ENCODE results near the gene LINGO1. TPM values are rescaled to one million over a fixed set of nuclear protein-coding genes. Genes with fewer than 3 reads are reported as not detected.

The LINGO1 gene
- total RNA-seq, 4 donors from 2014 or later, result 0.13 to 0.87 (median 0.35) TPM

GRCh38 chr15:77633913-77634265 lies 1.2 kb upstream of the LINGO1 start:
- 17 to 35% methylated on average over 3 to 4 of the region's 9 CpGs for WGBS, 2 donors (ENCODE audit: low coverage in 1 of 2)
- no peak overlapping the region for H3K27ac ChIP-seq
- peaks cover 72% of the 10 kb centered on the region for H3K27me3 ChIP-seq
- no peaks in the 10 kb centered on the region for H3K36me3 ChIP-seq
- no peak for ATAC-seq
- peaks cover 0 to 35% (median 10%) of the 10 kb centered on the region in 3 donors for H3K4me1 ChIP-seq
- TF ChIP-seq POLR2AphosphoS5 (IDR thresholded peaks at IDR 0.05) (no peak), CTCF (IDR thresholded peaks at IDR 0.05) (no peak), POLR2A (IDR thresholded peaks at IDR 0.05) (no peak)
- H3K9me3 ChIP-seq, result no peaks in the 10 kb centered on the region
- no peak overlapping the region for H3K4me3 ChIP-seq

GRCh38 chr15:77633134-77633912 lies 611 bp upstream of the LINGO1 start:
- Histone ChIP-seq H3K9me3 (no peaks in the 10 kb centered on the region), H3K27me3 (peaks cover 69% of the 10 kb centered on the region), H3K36me3 (no peaks in the 10 kb centered on the region), H3K4me1 (peaks cover 0 to 35% (median 10%) of the 10 kb centered on the region in 3 donors), H3K27ac (peak overlapping the region in 1 of 4 donors; percentile 24), H3K4me3 (peak overlapping the region; percentile 24 to 61)
- 7% methylated on average over 6 of the region's 55 CpGs; no CpG with 5 or more reads in 1 of the 2 donors for WGBS, 2 donors (ENCODE audit: low coverage in 1 of 2)
- ATAC-seq, result peak; percentile 93
- no peak for TF ChIP-seq POLR2AphosphoS5 (IDR thresholded peaks at IDR 0.05)
- no peak for TF ChIP-seq POLR2A (IDR thresholded peaks at IDR 0.05)
- peak in 3 of 4 experiments; percentile 95 to 100 (median 97) for TF ChIP-seq CTCF (IDR thresholded peaks at IDR 0.05)
- no peak for TF ChIP-seq EP300 (IDR thresholded peaks at IDR 0.05)

- Histone ChIP-seq H3K4me3 (peak overlapping the region in 1 of 2 donors; percentile 61), H3K4me1 (peaks cover 0 to 35% (median 10%) of the 10 kb centered on the region in 3 donors), H3K9me3 (no peaks in the 10 kb centered on the region), H3K27me3 (peaks cover 69% of the 10 kb centered on the region), H3K27ac (peak overlapping the region in 1 of 4 donors; percentile 24), H3K36me3 (no peaks in the 10 kb centered on the region)
- no peak for TF ChIP-seq CTCF (IDR thresholded peaks at IDR 0.05)
- no peak for TF ChIP-seq POLR2A (IDR thresholded peaks at IDR 0.05)
- TF ChIP-seq POLR2AphosphoS5 (IDR thresholded peaks at IDR 0.05), result no peak
- TF ChIP-seq EP300 (IDR thresholded peaks at IDR 0.05), result no peak
- WGBS, 2 donors (ENCODE audit: low coverage in 1 of 2), result 0% methylated on average over 1 of the region's 47 CpGs; no CpG with 5 or more reads in 1 of the 2 donors
- no peak for ATAC-seq
Measured at GRCh38 chr15:77631745-77632533, 773 bp downstream of the LINGO1 start.

- no peak for TF ChIP-seq CTCF (IDR thresholded peaks at IDR 0.05)
- no peak for TF ChIP-seq EP300 (IDR thresholded peaks at IDR 0.05)
- TF ChIP-seq POLR2A (IDR thresholded peaks at IDR 0.05), result no peak
- TF ChIP-seq POLR2AphosphoS5 (IDR thresholded peaks at IDR 0.05), result no peak
- no CpG with 5 or more reads among the region's 20 CpGs for WGBS, 2 donors (ENCODE audit: low coverage in 1 of 2)
- Histone ChIP-seq H3K4me1 (peaks cover 0 to 35% (median 10%) of the 10 kb centered on the region in 3 donors), H3K4me3 (peak overlapping the region in 1 of 2 donors; percentile 61), H3K36me3 (no peaks in the 10 kb centered on the region), H3K9me3 (no peaks in the 10 kb centered on the region), H3K27ac (no peak overlapping the region), H3K27me3 (peaks cover 61% of the 10 kb centered on the region)
- ATAC-seq, result no peak
Measured at GRCh38 chr15:77630956-77631744, 1.6 kb downstream of the LINGO1 start.
